ENCODE data around the gene ILKAP.

- no peak for TF ChIP-seq TAF1 (IDR thresholded peaks at IDR 0.05; ENCODE audit: low read depth)
- TF ChIP-seq, protein P1, sequence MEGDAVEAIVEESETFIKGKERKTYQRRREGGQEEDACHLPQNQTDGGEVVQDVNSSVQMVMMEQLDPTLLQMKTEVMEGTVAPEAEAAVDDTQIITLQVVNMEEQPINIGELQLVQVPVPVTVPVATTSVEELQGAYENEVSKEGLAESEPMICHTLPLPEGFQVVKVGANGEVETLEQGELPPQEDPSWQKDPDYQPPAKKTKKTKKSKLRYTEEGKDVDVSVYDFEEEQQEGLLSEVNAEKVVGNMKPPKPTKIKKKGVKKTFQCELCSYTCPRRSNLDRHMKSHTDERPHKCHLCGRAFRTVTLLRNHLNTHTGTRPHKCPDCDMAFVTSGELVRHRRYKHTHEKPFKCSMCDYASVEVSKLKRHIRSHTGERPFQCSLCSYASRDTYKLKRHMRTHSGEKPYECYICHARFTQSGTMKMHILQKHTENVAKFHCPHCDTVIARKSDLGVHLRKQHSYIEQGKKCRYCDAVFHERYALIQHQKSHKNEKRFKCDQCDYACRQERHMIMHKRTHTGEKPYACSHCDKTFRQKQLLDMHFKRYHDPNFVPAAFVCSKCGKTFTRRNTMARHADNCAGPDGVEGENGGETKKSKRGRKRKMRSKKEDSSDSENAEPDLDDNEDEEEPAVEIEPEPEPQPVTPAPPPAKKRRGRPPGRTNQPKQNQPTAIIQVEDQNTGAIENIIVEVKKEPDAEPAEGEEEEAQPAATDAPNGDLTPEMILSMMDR (IDR thresholded peaks at IDR 0.05; ENCODE audit: poor library complexity, severe bottlenecking): no peak
- TF ChIP-seq POLR2AphosphoS5 (IDR thresholded peaks at IDR 0.05): no peak
- no peak for TF ChIP-seq EZH2 (IDR thresholded peaks at IDR 0.05; ENCODE audit: borderline replicate concordance, insufficient read depth, low read length, poor library complexity, severe bottlenecking)
- TF ChIP-seq EP300 (conservative IDR thresholded peaks at IDR 0.05; ENCODE audit: poor library complexity, severe bottlenecking): no peak
- TF ChIP-seq SMC3 (conservative IDR thresholded peaks at IDR 0.05; ENCODE audit: poor library complexity): no peak
Observed at GRCh38 chr2:238135601-238136150, 67.8 kb downstream of the ILKAP start.
